Measurements from ENCODE around the gene ADAMTS19. TPM values are rescaled to one million over a fixed set of nuclear protein-coding genes. Genes with fewer than 3 reads are reported as not detected.

ADAMTS19 gene
- polyA plus RNA-seq, 1 donor (not counting 4 experiments of a cell fraction or from before 2014, with no cell fraction given), result 0.08 TPM

- no peak for TF ChIP-seq CTCF (optimal IDR thresholded peaks at IDR 0.05 in 1 of 3, IDR thresholded peaks at IDR 0.05 in 1 of 3, conservative IDR thresholded peaks at IDR 0.05 in 1 of 3; ENCODE audit: extremely low read depth in 1 of 3, insufficient read depth in 2 of 3, low read length in 3 of 3)
- no peak for TF ChIP-seq EZH2 (IDR thresholded peaks at IDR 0.05; ENCODE audit: low read length)
- peak overlapping the region; percentile 22 for H3K4me2 ChIP-seq (ENCODE audit: control insufficient read depth, extremely low read depth, insufficient read depth, low read depth, low read length)
- H3K27ac ChIP-seq (ENCODE audit: control insufficient read depth, insufficient read depth, low read length), result no peak overlapping the region
- dilution Hi-C loops (cut with MboI; ENCODE audit: extremely low pct_ligation_motif_present, low sequenced_read_pairs), result no loop called here
- no peaks in the 10 kb centered on the region for H3K9me1 ChIP-seq (ENCODE audit: control insufficient read depth, extremely low read depth, insufficient read depth, low read length)
- FAIRE-seq, result no peak
- H3K27me3 ChIP-seq (ENCODE audit: control insufficient read depth, extremely low read depth, insufficient read depth, low read length), result no peaks in the 10 kb centered on the region
- no peak overlapping the region for H2AFZ ChIP-seq (ENCODE audit: control insufficient read depth, low read length)
- H3K36me3 ChIP-seq (ENCODE audit: control insufficient read depth in 2 of 2, extremely low read depth in 1 of 2, insufficient read depth in 2 of 2, low read length in 2 of 2), result no peaks in the 10 kb centered on the region
- H3K9me3 ChIP-seq (ENCODE audit: control insufficient read depth, low read depth, low read length), result no peaks in the 10 kb centered on the region
- H3K4me1 ChIP-seq (ENCODE audit: control insufficient read depth, extremely low read depth, insufficient read depth, low read length), result no peaks in the 10 kb centered on the region
- no peak overlapping the region for H3K4me3 ChIP-seq (ENCODE audit: control insufficient read depth in 2 of 3, extremely low read depth in 1 of 3, insufficient read depth in 2 of 3, low read depth in 1 of 3, low read length in 3 of 3)
- DNase-seq (ENCODE audit: low read depth, low spot score), result no peak
- H3K79me2 ChIP-seq (ENCODE audit: control insufficient read depth, insufficient read depth, low read length), result no peaks in the 10 kb centered on the region
- H4K20me1 ChIP-seq (ENCODE audit: control insufficient read depth, extremely low read depth, insufficient read depth, low read length), result no peaks in the 10 kb centered on the region
- no peak overlapping the region for H3K9ac ChIP-seq (ENCODE audit: control insufficient read depth, extremely low read depth, insufficient read depth, low read length)
Observed at GRCh38 chr5:129563585-129563984, 103.5 kb downstream of the ADAMTS19 start.

- H3K27me3 ChIP-seq (ENCODE audit: control insufficient read depth, extremely low read depth, insufficient read depth, low read length), result no peaks in the 10 kb centered on the region
- FAIRE-seq (no peak), DNase-seq (ENCODE audit: low read depth, low spot score) (no peak)
- TF ChIP-seq EZH2 (IDR thresholded peaks at IDR 0.05; ENCODE audit: low read length), result no peak
- TF ChIP-seq CTCF (optimal IDR thresholded peaks at IDR 0.05 in 1 of 3, IDR thresholded peaks at IDR 0.05 in 1 of 3, conservative IDR thresholded peaks at IDR 0.05 in 1 of 3; ENCODE audit: extremely low read depth in 1 of 3, insufficient read depth in 2 of 3, low read length in 3 of 3), result no peak
- no peaks in the 10 kb centered on the region for H3K4me1 ChIP-seq (ENCODE audit: control insufficient read depth, extremely low read depth, insufficient read depth, low read length)
- no peaks in the 10 kb centered on the region for H3K36me3 ChIP-seq (ENCODE audit: control insufficient read depth in 2 of 2, extremely low read depth in 1 of 2, insufficient read depth in 2 of 2, low read length in 2 of 2)
- no peaks in the 10 kb centered on the region for H3K79me2 ChIP-seq (ENCODE audit: control insufficient read depth, insufficient read depth, low read length)
- H3K9me1 ChIP-seq (ENCODE audit: control insufficient read depth, extremely low read depth, insufficient read depth, low read length), result no peaks in the 10 kb centered on the region
- no peak overlapping the region for H3K4me2 ChIP-seq (ENCODE audit: control insufficient read depth, extremely low read depth, insufficient read depth, low read depth, low read length)
- no peak overlapping the region for H3K27ac ChIP-seq (ENCODE audit: control insufficient read depth, insufficient read depth, low read length)
- H3K9me3 ChIP-seq (ENCODE audit: control insufficient read depth, low read depth, low read length), result no peaks in the 10 kb centered on the region
- H3K9ac ChIP-seq (ENCODE audit: control insufficient read depth, extremely low read depth, insufficient read depth, low read length), result no peak overlapping the region
- H3K4me3 ChIP-seq (ENCODE audit: control insufficient read depth in 2 of 3, extremely low read depth in 1 of 3, insufficient read depth in 2 of 3, low read depth in 1 of 3, low read length in 3 of 3), result no peak overlapping the region
- H2AFZ ChIP-seq (ENCODE audit: control insufficient read depth, low read length), result no peak overlapping the region
- dilution Hi-C loops (cut with MboI; ENCODE audit: extremely low pct_ligation_motif_present, low sequenced_read_pairs), result no loop called here
- no peaks in the 10 kb centered on the region for H4K20me1 ChIP-seq (ENCODE audit: control insufficient read depth, extremely low read depth, insufficient read depth, low read length)
Observed at GRCh38 chr5:129569295-129569694, 109.2 kb downstream of the ADAMTS19 start.

All from keratinocyte (primary cell).